CD4-positive, alpha-beta T cell treated with Interleukin-4 for 4 hours (primary cell): Measurements from ENCODE around the gene TSSC4.

Experiments used
- DNase-seq: peaks from one replicate; pipeline ENCODE4 v3.0.0-alpha.2; 2020

Gene TSSC4

DNA sequence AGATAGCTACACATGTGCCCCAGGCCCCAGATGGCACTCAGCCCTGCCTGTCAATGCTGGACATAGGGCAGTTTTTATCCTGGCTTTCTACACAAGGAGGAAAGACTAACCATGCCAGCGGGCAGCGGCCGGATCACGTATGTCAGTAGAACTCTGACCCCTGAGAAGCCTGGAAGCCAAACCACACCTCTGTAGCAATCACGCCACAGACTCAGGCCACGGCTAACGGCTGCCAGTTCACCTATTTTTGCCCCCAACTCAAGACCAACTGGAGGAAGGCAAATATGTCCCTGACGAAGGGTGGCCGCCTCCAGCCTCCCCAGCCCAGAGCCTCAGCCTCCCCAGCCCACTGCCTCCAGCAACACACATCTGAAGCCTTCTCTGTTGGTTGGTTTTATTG, 30.7 kb upstream of the TSSC4 start:
- DNase-seq: no peak

DNA sequence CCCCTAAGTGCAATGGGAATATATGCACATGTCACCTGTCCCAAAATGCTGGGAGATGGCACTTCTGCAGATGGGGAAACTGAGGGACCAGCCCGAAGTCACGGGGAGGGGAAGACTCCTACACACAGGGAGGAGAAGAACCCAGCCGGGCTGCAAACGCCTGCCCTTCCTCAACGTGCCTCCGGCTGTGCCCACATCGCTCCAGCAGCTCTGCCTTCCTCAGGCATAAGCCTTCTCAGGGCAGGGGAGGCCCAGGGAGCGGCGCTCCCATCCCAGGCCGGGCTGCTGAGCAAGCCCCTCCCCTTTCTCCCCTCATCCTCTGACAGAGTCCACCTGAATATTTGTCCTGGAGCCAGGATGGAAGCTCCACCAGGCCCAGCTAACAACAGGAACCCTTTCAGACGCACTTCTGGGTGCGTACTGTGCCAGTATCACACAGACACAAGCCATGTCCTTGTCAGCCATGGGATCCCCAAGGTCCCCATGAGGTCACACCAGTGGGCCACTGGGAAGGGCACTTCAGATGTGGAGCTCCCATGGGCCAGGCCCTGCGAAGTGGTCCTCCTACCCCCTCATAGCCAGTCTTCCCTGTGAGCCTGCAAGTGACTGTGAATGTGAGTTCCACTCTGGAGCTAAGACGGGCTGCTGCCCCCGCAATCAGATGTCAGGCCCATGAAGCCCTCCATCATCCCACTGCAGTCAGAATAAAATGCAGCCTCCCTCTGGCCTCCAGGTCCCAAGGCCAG, 25.9 kb upstream of the TSSC4 start:
- DNase-seq: no peak

DNA sequence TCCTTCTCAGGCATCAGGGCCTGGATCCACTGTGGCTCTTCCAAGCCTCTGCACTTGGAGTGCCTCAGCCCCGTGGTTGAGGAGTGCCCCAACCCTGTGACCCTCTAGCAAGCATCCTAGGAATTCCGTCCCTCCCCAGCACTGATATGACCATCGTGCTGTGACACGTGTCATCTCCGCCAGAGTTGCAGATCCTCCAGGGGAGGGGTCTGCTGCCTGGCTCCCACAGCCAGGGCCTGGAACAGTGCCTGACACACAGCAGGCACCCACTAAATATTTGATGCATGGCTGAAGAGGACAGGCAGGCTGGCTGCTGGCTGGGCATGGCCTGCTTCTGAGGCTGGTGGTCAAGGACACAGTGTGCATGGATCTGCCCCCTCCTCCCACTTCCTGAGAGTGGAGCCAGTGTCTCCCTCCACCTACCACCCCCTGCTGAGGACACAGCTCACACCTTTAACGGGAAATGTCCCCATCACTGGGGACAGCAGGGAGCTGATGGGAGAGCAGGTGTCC, 25.2 kb upstream of the TSSC4 start:
- DNase-seq: no peak

DNA sequence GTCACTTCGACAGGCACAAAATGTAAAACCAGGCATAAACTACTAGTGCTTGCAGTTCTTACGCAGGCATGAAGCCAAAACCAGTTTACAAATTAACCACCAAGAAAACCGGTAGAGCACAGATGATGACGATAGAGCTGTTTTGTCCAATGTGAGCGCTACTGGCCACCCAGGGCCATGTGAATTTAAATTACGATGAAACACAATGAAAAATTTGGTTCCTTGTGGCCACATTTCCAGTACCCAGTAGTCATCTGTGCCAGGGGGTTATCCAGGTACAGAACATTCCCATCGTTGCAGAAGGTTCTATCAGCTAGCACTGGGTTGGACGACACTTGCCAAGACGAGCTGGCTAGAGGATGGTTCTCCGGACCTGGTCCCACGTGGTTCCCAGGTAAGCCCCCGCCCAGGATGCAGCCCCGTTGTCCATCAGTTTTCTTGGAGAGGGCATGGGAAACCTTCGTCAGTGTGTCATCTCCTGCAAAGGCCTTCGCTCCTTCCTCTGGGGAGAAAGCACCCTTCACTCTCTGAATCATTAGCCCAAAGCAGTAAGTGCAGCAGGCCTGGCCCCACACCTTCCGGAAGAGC, 24.5 kb upstream of the TSSC4 start:
- DNase-seq: no peak

DNA sequence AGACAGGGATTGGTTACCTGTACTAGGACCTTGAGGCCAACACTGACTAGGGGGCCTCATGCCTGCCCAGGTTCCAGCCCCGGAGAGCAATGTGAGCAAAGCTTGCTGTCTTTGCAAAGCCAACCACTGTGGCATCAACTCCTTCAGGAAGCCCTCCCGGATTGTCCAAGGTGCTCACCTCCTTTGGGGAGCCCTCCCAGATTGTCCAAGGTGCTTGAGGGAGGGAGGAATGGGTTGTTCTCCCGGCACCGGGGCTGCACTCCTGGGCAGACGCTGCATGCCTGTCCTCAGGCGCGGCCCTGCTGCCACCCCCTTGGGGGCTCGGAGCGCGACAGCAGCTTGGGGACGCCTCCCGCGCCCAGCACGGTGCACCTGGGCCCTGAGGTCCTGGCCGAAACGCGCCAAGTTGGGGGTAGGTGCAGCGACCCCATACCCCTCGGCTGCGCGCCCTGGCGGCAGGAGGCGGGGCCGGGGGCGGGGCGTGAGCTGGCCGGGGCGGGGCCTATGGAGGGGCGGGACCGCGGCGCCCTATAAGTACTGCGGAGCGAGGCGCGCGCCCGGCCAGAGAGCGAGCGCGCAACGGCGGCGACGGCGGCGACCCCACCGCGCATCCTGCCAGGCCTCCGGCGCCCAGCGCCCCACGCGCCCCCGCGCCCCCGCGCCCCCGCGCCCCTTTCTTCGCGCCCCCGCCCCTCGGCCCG, 23.6 kb upstream of the TSSC4 start, which contains the start of gene CD81:
Gene CD81 (plus strand): TSS at position 560 of the 701 bp plus-strand sequence. CDS start 240 bp downstream, outside the sequence.
- DNase-seq: peak; percentile 28

DNA sequence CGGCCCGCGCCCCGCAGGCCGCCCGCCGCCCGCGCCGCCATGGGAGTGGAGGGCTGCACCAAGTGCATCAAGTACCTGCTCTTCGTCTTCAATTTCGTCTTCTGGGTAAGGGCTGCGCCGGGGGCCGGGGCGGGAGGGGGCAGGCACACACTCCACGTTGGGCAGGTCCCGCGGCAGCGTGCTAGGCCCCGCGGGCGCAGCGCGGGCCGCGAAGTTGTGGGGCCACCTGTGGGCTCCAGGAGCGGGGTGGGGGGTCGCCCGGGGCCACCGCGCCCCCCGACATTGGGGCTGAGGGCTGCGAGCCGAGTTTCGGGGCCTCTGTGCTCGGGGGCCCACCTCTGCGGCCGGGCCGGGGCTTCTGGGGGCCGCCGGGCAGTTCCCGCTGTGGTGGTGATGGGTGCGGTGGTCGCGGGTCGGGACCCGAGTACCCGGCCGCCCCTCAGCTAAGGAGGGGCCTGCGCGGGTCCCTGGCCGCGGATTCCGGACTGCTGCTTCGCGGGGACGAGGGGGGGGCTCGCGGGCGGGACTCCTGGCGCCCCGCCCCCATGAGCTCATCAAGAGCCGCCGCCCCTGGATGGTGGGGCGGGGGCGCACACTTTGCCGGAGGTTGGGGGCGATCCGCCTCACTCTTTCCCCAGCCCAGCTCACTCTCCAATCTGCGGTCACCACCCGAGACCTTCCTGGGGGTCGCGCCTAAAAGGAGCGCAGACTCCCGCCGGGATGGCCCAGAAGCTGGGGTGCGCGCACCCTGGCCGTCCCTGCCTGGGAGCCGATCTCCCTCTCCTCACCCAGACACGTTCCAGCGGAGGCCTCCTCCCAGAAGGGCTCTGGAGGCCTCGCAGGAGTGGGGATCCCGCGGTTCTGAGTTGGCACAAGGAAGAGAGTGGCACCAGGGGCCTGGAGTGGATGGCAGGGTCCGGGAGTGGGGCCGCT, 22.8 kb upstream of the TSSC4 start:
- DNase-seq: peak; percentile 33

DNA sequence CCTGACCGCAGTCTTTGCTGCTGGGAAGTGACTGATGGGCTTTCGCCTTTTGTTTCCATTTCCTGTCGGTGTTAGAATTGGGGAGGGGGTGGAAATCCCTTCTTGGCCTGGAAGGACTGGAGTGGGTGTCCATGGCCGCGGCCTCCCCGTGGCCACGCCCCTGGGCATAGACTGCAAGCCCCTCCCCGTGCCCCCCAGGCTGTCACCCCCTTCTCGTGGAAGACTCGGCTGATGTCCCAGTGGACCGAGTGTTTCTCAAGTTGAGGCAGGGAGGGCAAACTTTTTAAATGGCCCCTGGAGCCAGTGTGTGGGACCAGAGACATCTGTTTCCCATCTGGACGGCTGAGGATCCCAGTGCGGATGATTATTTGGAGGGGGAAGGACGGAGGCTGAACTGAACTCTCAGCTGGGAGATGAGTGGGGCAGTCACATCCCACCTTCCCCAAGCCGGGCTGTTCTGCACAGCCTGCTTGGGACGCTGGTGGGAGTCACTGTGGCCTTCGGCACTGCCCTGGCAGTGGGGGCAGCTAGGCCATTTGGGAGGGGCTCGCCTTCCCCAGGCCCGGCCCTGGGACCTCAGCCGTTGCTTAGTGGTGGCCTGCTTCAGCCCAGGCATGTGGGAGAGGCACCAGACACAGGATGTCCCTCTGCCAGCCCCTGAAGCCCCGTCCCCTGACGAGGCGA, 21.9 kb upstream of the TSSC4 start:
- DNase-seq: no peak

DNA sequence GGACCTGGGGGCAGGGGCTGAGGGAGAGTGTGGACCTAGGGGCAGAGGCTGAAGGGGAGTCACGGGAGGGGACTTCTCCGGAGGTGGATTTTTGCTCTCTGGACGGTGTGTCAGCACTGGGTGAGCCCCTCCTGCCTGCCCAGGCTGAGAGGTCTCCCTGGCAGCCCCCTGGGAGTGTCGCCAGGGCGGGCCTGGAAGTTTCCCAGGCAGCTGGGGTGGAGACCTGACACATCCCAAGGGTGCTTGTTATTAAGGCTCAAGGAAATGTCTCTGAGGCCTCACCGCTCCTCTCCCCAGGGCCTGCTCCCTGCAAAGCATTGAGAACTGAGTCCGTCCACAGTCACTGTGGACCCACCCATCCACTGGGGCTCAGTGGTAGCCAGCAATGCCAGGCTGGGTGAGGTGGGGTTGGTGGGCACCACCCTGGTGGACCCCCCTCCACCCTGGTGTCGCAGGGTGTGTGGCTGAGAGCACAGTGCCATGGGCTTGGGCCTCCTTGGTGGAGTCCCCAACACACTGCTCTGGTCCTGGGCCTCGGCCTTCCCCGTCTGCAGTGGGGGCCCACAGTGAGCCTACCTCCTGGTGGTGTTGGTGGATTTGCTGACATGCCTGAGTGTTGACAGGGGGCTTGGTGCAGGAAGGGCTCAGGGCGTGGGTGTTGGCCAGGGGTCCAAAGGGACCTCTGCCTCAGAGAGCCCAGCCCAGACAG, 20.9 kb upstream of the TSSC4 start:
- DNase-seq: no peak

DNA sequence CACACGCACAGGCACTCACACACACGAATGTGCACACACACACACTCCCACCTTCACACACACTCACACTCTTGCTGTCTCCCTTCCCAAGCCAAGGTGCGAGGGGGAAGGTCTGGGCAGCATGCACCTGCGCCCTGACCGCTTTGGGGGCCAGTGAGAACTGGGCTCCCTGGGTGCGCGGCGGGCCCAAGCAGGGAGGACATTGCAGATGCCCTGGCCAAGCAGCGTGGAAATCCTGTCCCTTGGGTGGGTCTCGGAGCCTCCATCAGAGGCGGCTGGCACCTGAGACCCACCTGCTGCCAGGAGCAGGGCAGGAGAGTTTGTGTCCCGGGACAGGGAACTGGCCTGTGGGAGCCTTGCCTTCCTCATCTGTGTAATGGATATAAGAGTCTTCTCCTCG, 20.2 kb upstream of the TSSC4 start:
- DNase-seq: no peak

DNA sequence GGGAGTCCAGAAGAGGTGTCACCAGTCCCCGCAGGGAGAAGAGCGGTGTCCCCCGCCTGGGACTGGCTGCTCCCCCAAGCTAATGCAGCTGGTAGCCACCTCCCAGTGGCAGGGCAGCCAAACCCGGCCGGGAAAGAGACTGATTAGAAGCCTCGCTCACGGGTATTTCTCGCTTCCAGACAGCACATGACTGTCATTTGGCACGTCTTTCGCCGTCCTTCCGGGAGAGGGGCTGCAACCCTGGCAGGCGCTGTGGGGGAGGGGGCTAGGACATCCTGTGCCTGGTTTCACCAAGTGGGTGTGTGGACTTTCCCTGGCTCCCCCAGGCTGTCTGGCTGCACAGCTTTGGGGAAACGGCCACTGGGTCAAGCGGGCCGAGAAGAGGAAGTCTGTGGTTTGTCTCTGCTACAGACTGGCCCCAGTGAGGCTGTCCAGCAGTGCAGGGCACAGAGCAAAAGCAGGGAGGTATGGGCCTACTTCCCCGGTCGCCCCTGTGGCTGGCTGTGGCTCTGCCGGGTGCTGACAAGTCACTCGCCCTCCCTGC, 19.7 kb upstream of the TSSC4 start:
- DNase-seq: no peak

DNA sequence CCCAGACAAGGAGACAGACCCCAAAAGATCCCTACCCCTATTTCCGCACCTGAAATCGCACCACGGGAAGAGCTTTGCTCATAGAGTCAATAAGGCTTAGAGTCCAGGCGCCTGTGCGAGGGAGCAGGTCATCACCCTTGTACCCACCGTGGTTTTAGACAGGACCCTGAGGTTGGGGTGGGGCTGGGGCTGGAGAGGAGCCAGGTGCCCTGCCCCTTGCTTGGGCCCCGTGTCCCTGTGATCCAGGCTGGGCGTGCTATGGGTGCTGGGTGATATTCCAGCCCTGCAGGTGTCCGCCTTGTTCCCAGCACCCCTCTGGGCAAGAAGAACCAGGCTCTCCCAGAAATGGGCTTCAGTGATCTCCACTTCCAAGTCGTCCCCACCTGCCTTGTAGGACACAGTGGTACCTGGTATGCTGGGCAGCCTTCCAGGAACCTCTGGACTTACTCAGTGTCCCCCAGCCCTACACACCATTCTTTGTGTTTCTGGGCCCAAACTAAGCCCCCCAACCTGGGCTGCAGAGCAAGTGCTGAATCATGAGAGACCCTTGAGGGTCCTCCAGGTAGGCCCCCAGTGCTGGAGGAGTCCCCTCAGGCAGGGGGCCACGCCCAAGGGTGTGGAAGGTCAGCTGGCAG, 18.9 kb upstream of the TSSC4 start:
- DNase-seq: no peak

DNA sequence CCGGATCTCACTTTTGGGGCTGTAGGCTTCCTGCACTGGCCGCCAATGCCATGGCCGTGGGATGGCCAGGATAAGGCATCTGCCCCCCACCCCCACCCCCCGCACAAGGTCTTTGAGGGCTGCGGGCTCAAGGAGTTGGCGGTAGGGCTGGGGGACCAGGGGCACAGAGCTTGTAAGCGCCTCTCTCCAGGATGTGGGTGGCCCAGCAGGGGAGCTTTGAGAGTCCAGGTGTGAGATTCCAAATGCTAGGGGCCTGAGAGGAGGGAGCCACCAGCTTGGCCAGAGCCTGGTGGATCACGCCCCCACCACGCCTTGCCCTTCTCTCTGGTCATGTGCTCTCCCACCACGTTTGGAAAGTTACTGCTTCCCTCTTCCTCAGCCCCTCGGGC, 18.4 kb upstream of the TSSC4 start:
- no peak for DNase-seq

DNA sequence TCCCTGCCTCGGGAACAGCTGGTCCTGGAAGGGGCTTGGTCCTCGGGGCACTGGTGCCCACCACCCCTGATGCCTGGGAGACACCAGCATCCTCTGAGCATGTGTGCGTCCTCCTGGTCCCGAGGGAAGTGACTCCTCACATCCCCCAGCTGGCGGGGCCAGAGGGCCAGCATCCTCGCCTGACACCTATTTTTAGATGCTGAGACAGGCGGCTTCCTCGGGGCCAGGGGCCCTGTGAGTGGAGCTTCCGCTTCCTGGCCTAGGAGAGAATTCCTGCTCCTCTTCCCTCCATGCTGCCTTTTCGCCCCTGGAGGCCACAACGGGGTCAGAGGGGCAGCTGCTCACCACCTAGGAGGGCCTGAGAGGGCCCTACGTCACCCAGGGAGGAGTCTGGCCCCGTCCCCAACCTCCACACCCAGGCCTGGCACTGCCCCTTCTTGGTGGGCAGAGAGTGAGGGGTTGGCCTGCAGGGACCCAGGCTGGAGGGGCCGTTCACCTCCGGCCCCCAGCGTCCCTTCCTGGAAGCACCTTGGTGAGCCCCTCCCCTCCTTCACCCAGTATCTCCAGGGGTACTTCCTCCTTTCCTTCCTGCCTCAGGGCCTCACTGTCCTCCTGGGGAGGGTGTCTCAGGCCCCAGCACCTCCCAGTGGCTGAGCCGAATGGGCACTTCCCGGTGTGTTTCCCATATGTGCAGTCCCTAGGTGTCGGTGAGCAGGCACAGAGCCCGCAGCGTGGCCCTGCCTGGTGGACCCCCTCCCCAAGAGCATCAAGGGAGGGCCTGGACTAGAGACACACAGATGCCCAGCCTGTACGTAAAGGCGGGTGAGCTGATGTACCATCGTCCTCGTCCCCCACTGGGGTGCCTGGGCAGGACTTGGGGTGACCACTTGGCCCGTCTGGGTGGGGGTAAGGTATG, 17.4 kb upstream of the TSSC4 start:
- no peak for DNase-seq

DNA sequence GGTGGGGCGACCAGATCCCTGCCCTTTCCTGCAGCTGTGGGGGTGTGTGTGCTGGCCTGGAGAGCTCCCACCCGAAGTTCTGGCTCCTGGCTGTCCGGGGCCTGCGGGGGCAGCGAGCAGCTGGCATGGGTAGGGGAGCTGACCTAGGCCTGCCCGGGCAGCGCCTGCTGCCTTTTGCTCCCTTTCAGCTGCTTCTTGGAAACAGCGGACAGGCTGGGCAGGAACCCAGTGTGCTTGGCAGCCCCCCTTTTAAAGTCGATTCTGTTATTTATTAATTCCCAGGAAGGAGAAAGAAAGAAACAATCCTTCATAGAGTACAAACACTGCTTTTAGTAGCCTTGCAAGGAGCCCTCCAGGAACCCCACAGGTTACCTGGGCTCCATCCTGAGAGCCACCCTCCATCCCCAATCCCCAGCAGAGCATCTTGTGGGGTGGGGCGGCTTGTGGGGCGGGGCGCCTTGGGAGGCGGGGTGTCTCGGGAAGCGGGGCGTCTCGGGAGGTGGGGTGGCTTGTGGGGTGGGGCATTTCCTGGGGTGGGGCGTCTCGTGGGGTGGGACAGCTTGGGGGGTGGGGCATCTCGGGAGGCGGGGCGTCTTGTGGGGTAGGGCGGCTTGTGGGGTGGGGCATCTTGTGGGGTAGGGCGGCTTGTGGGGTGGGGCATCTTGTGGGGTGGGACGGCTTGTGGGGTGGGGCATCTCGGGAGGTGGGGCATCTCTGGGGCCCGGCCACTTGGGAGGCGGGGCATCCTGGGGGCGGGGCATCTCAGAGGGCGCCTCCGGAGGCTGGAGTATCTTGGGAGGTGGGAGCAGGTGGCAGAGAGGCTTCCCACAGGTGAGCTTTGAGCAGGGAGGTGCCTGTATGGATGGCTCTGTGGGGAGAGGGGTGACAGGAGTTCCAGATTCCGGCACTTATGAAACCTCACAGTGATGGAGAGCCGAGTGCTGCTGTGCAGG, 16.4 kb upstream of the TSSC4 start:
- DNase-seq: peak; percentile 49

DNA sequence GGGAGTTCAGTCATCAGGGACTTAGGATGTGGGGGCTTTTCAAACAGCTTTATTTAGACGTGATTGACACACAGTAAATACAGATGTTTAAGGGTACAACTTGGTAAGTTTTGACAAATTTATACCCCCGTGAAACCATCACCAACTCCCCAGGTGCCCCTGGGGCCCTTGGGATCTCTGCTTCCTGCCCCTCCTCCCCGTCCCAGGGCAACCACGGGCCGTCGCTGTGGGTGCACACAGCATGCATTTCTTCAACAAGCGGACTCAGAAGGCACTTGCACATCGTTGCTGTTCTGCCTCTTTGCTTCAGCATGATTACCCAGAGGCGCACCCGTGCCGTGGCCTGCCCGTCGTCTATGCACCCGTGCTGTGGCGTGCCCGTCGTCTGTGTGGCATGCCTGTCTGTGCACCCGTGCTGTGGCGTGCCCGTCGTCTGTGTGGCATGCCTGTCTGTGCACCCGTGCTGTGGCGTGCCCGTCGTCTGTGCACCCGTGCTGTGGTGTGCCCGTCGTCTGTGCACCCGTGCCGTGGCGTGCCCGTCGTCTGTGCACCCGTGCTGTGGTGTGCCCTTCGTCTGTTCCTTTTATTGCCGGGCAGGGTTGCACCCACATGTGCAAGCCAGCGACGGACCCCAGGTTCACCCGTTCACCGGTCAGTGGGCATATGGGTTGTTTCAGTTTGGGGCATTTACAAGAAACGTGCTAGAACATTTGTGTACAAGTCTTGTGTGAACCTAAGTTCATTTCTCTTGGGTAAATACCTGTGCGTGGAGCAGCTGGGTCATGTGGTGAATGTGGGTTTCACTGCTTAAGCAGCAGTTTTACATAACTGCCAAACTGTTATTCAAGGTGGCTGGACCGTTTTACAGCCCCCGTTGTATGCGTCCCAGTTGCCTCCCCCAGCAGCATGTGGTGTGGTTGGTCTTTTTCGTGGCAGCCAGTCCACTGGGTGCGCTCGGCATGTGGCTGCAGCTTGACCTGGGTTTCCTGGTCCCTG, 15.1 kb upstream of the TSSC4 start:
- peak; percentile 27 for DNase-seq

DNA sequence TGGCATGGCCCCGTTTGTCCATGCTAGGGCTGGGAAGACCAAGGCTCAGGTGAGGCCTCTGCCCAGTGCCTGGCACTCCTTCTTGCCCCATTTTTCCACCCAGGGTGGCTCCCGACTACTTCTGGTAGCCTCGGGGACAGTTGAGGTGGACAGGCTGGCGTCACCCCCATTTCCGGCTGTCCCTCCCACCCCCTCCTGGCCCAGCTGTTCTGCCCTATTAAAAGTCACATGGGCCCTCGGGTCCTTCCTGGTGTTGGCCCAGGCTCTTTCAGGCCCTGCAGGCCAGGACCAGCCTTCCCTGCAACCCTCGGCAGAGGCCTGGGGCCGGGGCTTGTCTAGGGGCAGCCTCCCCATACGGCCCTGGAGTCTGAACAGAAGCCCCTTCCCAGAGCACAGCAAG, 14.0 kb upstream of the TSSC4 start:
- DNase-seq: no peak
